Daoy (cell line): ENCODE measurements around the gene ATP9B. TPM values are rescaled to one million over a fixed set of nuclear protein-coding genes. Genes with fewer than 3 reads are reported as not detected.
"Not testable (repeated sequence)": the region's sequence is repeated elsewhere in the genome, so short reads cannot be mapped to it uniquely, and the experiment has no call there.

Experiments used
- DNase-seq: peaks from one replicate; pipeline ENCODE4 v3.0.0-alpha.2; 2015; ENCODE audit warnings: low read depth
- total RNA-seq: library from RNA; depleted of rRNA; stranded (reverse); fragments of >200 nt; shearing (Covaris generic); gene quantifications from 2 replicates; pipeline ENCODE4 v1.2.3, GENCODE V29; 2014

The ATP9B gene
- total RNA-seq, 1 experiment from 2014 or later: 8.2 TPM

GRCh38 chr18:79241755-79242154 lies 172.6 kb downstream of the ATP9B start:
- no peak for DNase-seq

- DNase-seq: no peak
These were observed 173.1 kb downstream of the ATP9B start for GRCh38 chr18:79242246-79242645.

- peak; percentile 90 for DNase-seq
These were observed 176.4 kb downstream of the ATP9B start for GRCh38 chr18:79245517-79246001.

- peak; percentile 91 for DNase-seq
These were observed 177.3 kb downstream of the ATP9B start for GRCh38 chr18:79246309-79247108.

- DNase-seq: peak; percentile 4
These were observed 179.4 kb downstream of the ATP9B start for GRCh38 chr18:79248495-79249060.

GRCh38 chr18:79250301-79250981 lies 181.2 kb downstream of the ATP9B start:
- DNase-seq: no peak

GRCh38 chr18:79251021-79251420 lies 181.8 kb downstream of the ATP9B start:
- DNase-seq: no peak

GRCh38 chr18:79252904-79253633 lies 183.9 kb downstream of the ATP9B start:
- no peak for DNase-seq

- no peak for DNase-seq
These were observed 188.3 kb downstream of the ATP9B start for GRCh38 chr18:79257480-79257879.

GRCh38 chr18:79258447-79258846 lies 189.3 kb downstream of the ATP9B start:
- no peak for DNase-seq

GRCh38 chr18:79259218-79259617 lies 190.0 kb downstream of the ATP9B start:
- DNase-seq: no peak

- DNase-seq: no peak
These were observed 190.8 kb downstream of the ATP9B start for GRCh38 chr18:79260023-79260422.

GRCh38 chr18:79260510-79260909 lies 191.3 kb downstream of the ATP9B start:
- DNase-seq: no peak

GRCh38 chr18:79265068-79265467 lies 195.9 kb downstream of the ATP9B start:
- not testable (repeated sequence) for DNase-seq

- not testable (repeated sequence) for DNase-seq
These were observed 202.6 kb downstream of the ATP9B start for GRCh38 chr18:79271812-79272211.

- DNase-seq: no peak
These were observed 203.7 kb downstream of the ATP9B start for GRCh38 chr18:79272916-79273315.

- DNase-seq: no peak
These were observed 205.6 kb downstream of the ATP9B start for GRCh38 chr18:79274823-79275222.

GRCh38 chr18:79275461-79275860 lies 206.3 kb downstream of the ATP9B start:
- DNase-seq: no peak

GRCh38 chr18:79275992-79276391 lies 206.8 kb downstream of the ATP9B start:
- no peak for DNase-seq

GRCh38 chr18:79278896-79279295 lies 209.7 kb downstream of the ATP9B start:
- no peak for DNase-seq

GRCh38 chr18:79283131-79283810 lies 214.1 kb downstream of the ATP9B start:
- no peak for DNase-seq
